ENCODE measurements around the gene GAP43.

- no peak for TF ChIP-seq POLR2AphosphoS5 (IDR thresholded peaks at IDR 0.05; ENCODE audit: low read depth, low read length)
- TF ChIP-seq POLR2A (IDR thresholded peaks at IDR 0.05; ENCODE audit: low read depth, low read length): no peak
- no peak for TF ChIP-seq TAF1 (IDR thresholded peaks at IDR 0.05; ENCODE audit: borderline replicate concordance, low read depth, low read length)
These were observed 86.6 kb downstream of the GAP43 start for GRCh38 chr3:115709931-115710330.

Measured in GM12892 (cell line).